ENCODE measurements around the gene NCAM1. TPM values are rescaled to one million over a fixed set of nuclear protein-coding genes. Genes with fewer than 3 reads are reported as not detected.

Gene NCAM1
- total RNA-seq, 1 experiment from 2014 or later, result 0.95 TPM

GRCh38 chr11:113124006-113124405 is 162.8 kb downstream of the NCAM1 start:
- no peak overlapping the region for H3K4me3 Mint-ChIP-seq (ENCODE audit: unreplicated experiment)
- Histone ChIP-seq H3K9me3 (no peaks in the 10 kb centered on the region), H3K4me3 (ENCODE audit: low read depth, low read length) (no peak overlapping the region), H3K36me3 (ENCODE audit: control insufficient read depth, insufficient read depth, low read length) (no peaks in the 10 kb centered on the region), H3K4me1 (no peaks in the 10 kb centered on the region), H3K27me3 (replicated peaks; ENCODE audit: control insufficient read depth, insufficient read depth, low read length) (peaks cover 4% of the 10 kb centered on the region; the same call in 1 of the 2 replicates)
- no peaks in the 10 kb centered on the region for H3K36me3 Mint-ChIP-seq (ENCODE audit: insufficient read depth, unreplicated experiment)
- CTCF ChIA-PET, result no interaction called here
- POLR2A ChIA-PET, result no interaction called here
- no peaks in the 10 kb centered on the region for H3K9me3 Mint-ChIP-seq (ENCODE audit: unreplicated experiment)
- intact Hi-C loops (cut with micrococcal nuclease; ENCODE audit: unreplicated experiment), result no loop called here
- no peak overlapping the region for H3K27ac Mint-ChIP-seq (ENCODE audit: unreplicated experiment)
- H3K27me3 Mint-ChIP-seq (ENCODE audit: insufficient read depth, unreplicated experiment), result peaks cover 34% of the 10 kb centered on the region
- no TSS peak for BruUV-seq (replicated peaks)
- DNase-seq, result no peak
- no peaks in the 10 kb centered on the region for H3K4me1 Mint-ChIP-seq (ENCODE audit: low read depth, unreplicated experiment)
- no peak for TF ChIP-seq CTCF (IDR thresholded peaks at IDR 0.05; ENCODE audit: insufficient read depth in 1 of 2, low read depth in 1 of 2, low read length in 1 of 2, severe bottlenecking in 1 of 2, unreplicated experiment in 1 of 2)

- no peaks in the 10 kb centered on the region for H3K36me3 Mint-ChIP-seq (ENCODE audit: insufficient read depth, unreplicated experiment)
- intact Hi-C loops (cut with micrococcal nuclease; ENCODE audit: unreplicated experiment), result no loop called here
Observed at GRCh38 chr11:113124578-113124977, 163.4 kb downstream of the NCAM1 start.

GRCh38 chr11:113129261-113129992 is 168.2 kb downstream of the NCAM1 start:
- Mint-ChIP-seq H3K4me1 (ENCODE audit: low read depth, unreplicated experiment) (no peaks in the 10 kb centered on the region), H3K27me3 (ENCODE audit: insufficient read depth, unreplicated experiment) (peaks cover 19% of the 10 kb centered on the region), H3K9me3 (ENCODE audit: unreplicated experiment) (no peaks in the 10 kb centered on the region), H3K36me3 (ENCODE audit: insufficient read depth, unreplicated experiment) (no peaks in the 10 kb centered on the region), H3K4me3 (ENCODE audit: unreplicated experiment) (no peak overlapping the region), H3K27ac (ENCODE audit: unreplicated experiment) (no peak overlapping the region)
- ChIA-PET POLR2A (no interaction called here), CTCF (no interaction called here)
- DNase-seq, result no peak
- TF ChIP-seq CTCF (IDR thresholded peaks at IDR 0.05; ENCODE audit: insufficient read depth in 1 of 2, low read depth in 1 of 2, low read length in 1 of 2, severe bottlenecking in 1 of 2, unreplicated experiment in 1 of 2), result no peak
- Histone ChIP-seq H3K4me1 (no peaks in the 10 kb centered on the region), H3K4me3 (ENCODE audit: low read depth, low read length) (no peak overlapping the region), H3K9me3 (no peaks in the 10 kb centered on the region), H3K27me3 (replicated peaks; ENCODE audit: control insufficient read depth, insufficient read depth, low read length) (no peaks in the 10 kb centered on the region), H3K36me3 (ENCODE audit: control insufficient read depth, insufficient read depth, low read length) (no peaks in the 10 kb centered on the region)
- no TSS peak for BruUV-seq (replicated peaks)
- intact Hi-C loops (cut with micrococcal nuclease; ENCODE audit: unreplicated experiment), result no loop called here

More at GRCh38 chr11:113124578-113124977, 163.4 kb downstream of the NCAM1 start:
- no peak for DNase-seq
- Mint-ChIP-seq H3K4me3 (ENCODE audit: unreplicated experiment) (no peak overlapping the region), H3K9me3 (ENCODE audit: unreplicated experiment) (no peaks in the 10 kb centered on the region), H3K27me3 (ENCODE audit: insufficient read depth, unreplicated experiment) (peaks cover 32% of the 10 kb centered on the region), H3K27ac (ENCODE audit: unreplicated experiment) (no peak overlapping the region), H3K4me1 (ENCODE audit: low read depth, unreplicated experiment) (no peaks in the 10 kb centered on the region)
- TF ChIP-seq CTCF (IDR thresholded peaks at IDR 0.05; ENCODE audit: insufficient read depth in 1 of 2, low read depth in 1 of 2, low read length in 1 of 2, severe bottlenecking in 1 of 2, unreplicated experiment in 1 of 2), result no peak
- BruUV-seq (replicated peaks), result no TSS peak
- Histone ChIP-seq H3K4me3 (ENCODE audit: low read depth, low read length) (no peak overlapping the region), H3K4me1 (no peaks in the 10 kb centered on the region), H3K36me3 (ENCODE audit: control insufficient read depth, insufficient read depth, low read length) (no peaks in the 10 kb centered on the region), H3K27me3 (replicated peaks; ENCODE audit: control insufficient read depth, insufficient read depth, low read length) (peaks cover 4% of the 10 kb centered on the region; the same call in 1 of the 2 replicates), H3K9me3 (no peaks in the 10 kb centered on the region)
- CTCF ChIA-PET, result no interaction called here
- POLR2A ChIA-PET, result no interaction called here
